ENCODE results near the gene SMIM7.

- no peak for TF ChIP-seq CTCF (conservative IDR thresholded peaks at IDR 0.05; ENCODE audit: low read length)
- TF ChIP-seq EZH2phosphoT487 (IDR thresholded peaks at IDR 0.05; ENCODE audit: borderline replicate concordance), result no peak
Observed at GRCh38 chr19:16661480-16662034, 1.6 kb upstream of the SMIM7 start.

All from Loucy (cell line).